ENCODE data around the gene KCNQ1.
"Not testable (repeated sequence)": the region's sequence is repeated elsewhere in the genome, so short reads cannot be mapped to it uniquely, and the experiment has no call there.

Gene KCNQ1

GRCh38 chr11:2466869-2467694 is 22.3 kb downstream of the KCNQ1 start:
- H3K9me3 Mint-ChIP-seq = no peaks in the 10 kb centered on the region
- no peaks in the 10 kb centered on the region for H3K36me3 Mint-ChIP-seq
- no peaks in the 10 kb centered on the region for H3K27me3 Mint-ChIP-seq
- peak overlapping the region; percentile 65 for H3K4me3 Mint-ChIP-seq
- H3K4me1 Mint-ChIP-seq = peaks cover 80% of the 10 kb centered on the region
- H3K27ac Mint-ChIP-seq = peak overlapping the region; percentile 55

GRCh38 chr11:2467695-2468055 is 22.9 kb downstream of the KCNQ1 start:
- H3K36me3 Mint-ChIP-seq = no peaks in the 10 kb centered on the region
- peak overlapping the region; percentile 65 for H3K4me3 Mint-ChIP-seq
- H3K27me3 Mint-ChIP-seq = no peaks in the 10 kb centered on the region
- H3K9me3 Mint-ChIP-seq = no peaks in the 10 kb centered on the region
- H3K27ac Mint-ChIP-seq = no peak overlapping the region
- peaks cover 78% of the 10 kb centered on the region for H3K4me1 Mint-ChIP-seq

GRCh38 chr11:2468363-2469235 is 23.8 kb downstream of the KCNQ1 start:
- Mint-ChIP-seq H3K9me3 (no peaks in the 10 kb centered on the region), H3K27me3 (no peaks in the 10 kb centered on the region), H3K27ac (peak overlapping the region; percentile 17), H3K4me1 (peaks cover 69% of the 10 kb centered on the region), H3K4me3 (peak overlapping the region; percentile 36), H3K36me3 (no peaks in the 10 kb centered on the region)

DNA sequence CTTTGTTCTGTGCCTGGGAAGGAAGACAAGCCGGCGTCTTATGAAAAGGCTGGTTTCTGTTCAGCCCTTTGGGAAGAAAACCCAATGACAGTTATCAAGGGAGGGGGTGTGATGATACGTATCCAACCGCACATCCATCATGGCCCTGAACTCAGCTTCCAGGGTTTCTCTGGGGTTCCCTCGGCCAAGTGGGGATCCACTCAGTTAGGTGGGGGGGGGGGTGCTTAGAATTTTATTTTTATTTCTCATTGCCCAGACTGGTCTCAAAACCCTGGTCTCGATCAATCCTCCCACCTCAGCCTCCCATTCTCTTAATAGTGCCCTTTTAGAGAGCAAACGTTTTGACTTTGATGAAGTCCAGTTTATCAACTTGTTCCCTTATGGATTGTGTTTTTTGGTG is 25.7 kb downstream of the KCNQ1 start:
- no peak overlapping the region for H3K27ac Mint-ChIP-seq
- peaks cover 56% of the 10 kb centered on the region for H3K4me1 Mint-ChIP-seq
- no peaks in the 10 kb centered on the region for H3K27me3 Mint-ChIP-seq

GRCh38 chr11:2471048-2471803 is 26.4 kb downstream of the KCNQ1 start:
- no peaks in the 10 kb centered on the region for H3K27me3 Mint-ChIP-seq
- no peak overlapping the region for H3K4me3 Mint-ChIP-seq
- H3K36me3 Mint-ChIP-seq = peaks cover under 1% of the 10 kb centered on the region
- H3K9me3 Mint-ChIP-seq = no peaks in the 10 kb centered on the region
- H3K4me1 Mint-ChIP-seq = peaks cover 49% of the 10 kb centered on the region
- no peak overlapping the region for H3K27ac Mint-ChIP-seq

More for the DNA sequence above, 25.7 kb downstream of the KCNQ1 start:
- no peaks in the 10 kb centered on the region for H3K9me3 Mint-ChIP-seq
- H3K36me3 Mint-ChIP-seq = no peaks in the 10 kb centered on the region
- H3K4me3 Mint-ChIP-seq = no peak overlapping the region

GRCh38 chr11:2471804-2472096 is 26.9 kb downstream of the KCNQ1 start:
- Mint-ChIP-seq H3K27ac (no peak overlapping the region), H3K4me1 (peaks cover 43% of the 10 kb centered on the region), H3K27me3 (no peaks in the 10 kb centered on the region), H3K4me3 (no peak overlapping the region), H3K36me3 (peaks cover 2% of the 10 kb centered on the region), H3K9me3 (no peaks in the 10 kb centered on the region)

- no peaks in the 10 kb centered on the region for H3K27me3 Mint-ChIP-seq
- peaks cover 35% of the 10 kb centered on the region for H3K4me1 Mint-ChIP-seq
- H3K4me3 Mint-ChIP-seq = no peak overlapping the region
- peaks cover 6% of the 10 kb centered on the region for H3K36me3 Mint-ChIP-seq
- H3K9me3 Mint-ChIP-seq = no peaks in the 10 kb centered on the region
- H3K27ac Mint-ChIP-seq = no peak overlapping the region
These were observed 27.8 kb downstream of the KCNQ1 start for GRCh38 chr11:2472428-2473186.

GRCh38 chr11:2473361-2474058 is 28.7 kb downstream of the KCNQ1 start:
- no peak overlapping the region for H3K4me3 Mint-ChIP-seq
- H3K36me3 Mint-ChIP-seq = peaks cover 13% of the 10 kb centered on the region
- no peaks in the 10 kb centered on the region for H3K27me3 Mint-ChIP-seq
- no peaks in the 10 kb centered on the region for H3K9me3 Mint-ChIP-seq
- H3K27ac Mint-ChIP-seq = no peak overlapping the region
- H3K4me1 Mint-ChIP-seq = peaks cover 26% of the 10 kb centered on the region

DNA sequence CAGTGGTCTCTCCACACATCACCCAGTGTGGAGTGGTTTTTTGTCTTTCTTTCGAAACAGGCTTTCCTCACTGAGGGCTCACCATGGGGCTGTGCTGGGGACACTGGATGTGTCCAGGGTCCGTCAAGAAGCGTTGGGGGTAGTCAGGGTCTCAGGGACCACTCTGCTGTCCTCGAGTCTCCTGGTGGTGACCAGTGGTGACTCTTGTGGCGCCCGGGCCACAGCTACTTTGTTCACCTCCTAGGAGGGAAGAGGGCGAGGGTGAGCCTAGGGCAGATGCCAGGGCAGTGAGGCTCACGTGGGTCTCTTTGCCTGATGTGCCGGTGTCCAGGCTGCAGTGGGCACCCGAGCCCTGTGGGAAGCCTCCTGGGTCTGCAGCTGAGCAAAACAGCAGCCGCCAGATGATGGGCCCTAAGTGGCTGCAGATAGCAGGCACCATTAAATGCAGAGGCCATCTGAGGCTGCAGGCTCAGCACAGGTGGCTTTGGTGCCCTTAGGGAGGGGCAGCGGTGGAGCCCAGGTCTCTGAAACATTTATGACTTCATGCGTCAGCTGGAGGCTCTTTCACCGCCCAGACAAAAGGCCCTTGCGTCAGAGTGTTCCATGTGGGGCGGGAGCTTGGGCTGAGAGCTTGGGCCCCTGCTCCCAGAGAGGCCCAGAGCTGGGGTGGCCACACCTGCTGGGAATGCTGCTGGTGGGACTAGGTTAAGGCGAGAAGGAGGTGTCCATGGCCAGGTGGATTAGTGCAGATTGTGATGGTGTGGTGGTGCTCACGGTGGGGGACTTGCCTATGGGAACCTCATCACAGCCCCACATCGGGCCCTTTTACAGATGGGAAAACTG is 29.5 kb downstream of the KCNQ1 start:
- H3K4me3 Mint-ChIP-seq = no peak overlapping the region
- H3K27me3 Mint-ChIP-seq = no peaks in the 10 kb centered on the region
- peaks cover 18% of the 10 kb centered on the region for H3K4me1 Mint-ChIP-seq
- peaks cover 17% of the 10 kb centered on the region for H3K36me3 Mint-ChIP-seq
- H3K9me3 Mint-ChIP-seq = no peaks in the 10 kb centered on the region
- no peak overlapping the region for H3K27ac Mint-ChIP-seq

DNA sequence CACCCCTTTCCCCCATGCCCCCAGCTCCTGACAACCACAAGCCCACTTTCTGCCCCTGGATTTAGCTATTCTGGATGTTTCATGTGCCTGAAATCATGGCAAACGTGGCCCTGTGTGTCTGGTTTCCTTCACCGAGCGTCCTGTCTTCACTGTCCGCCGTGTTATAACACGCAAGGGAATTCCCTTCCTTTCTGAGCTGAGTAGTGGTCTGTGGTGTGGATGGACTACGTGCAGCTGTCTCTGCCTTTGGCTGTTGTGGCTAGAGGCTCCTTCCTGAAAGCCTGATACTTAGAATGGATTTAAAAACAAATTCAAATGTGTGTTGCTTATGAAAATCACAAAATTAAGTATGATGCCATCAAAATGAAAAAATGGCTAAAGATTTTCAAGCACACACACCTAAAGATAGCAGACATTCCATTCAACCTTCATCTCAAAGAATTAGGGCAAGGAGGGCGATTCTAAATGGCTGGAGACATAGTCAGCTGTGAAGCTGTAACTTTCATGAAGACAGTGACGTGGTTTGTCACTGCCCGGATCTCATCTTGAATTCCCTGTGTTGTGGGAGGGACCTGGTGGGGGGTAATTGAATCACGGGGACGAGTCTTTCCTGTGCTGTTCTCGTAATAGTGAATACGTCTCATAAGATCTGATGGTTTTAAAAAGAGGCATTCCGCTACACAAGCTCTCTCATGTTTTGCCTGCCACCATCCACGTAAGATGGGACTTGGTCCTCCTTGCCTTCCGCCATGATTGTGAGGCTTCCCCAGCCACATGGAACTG is 30.5 kb downstream of the KCNQ1 start:
- peaks cover 6% of the 10 kb centered on the region for H3K9me3 Mint-ChIP-seq
- H3K27me3 Mint-ChIP-seq = no peaks in the 10 kb centered on the region
- peaks cover 24% of the 10 kb centered on the region for H3K36me3 Mint-ChIP-seq
- H3K4me3 Mint-ChIP-seq = no peak overlapping the region
- peaks cover 17% of the 10 kb centered on the region for H3K4me1 Mint-ChIP-seq
- H3K27ac Mint-ChIP-seq = no peak overlapping the region

- H3K4me3 Mint-ChIP-seq = no peak overlapping the region
- H3K27ac Mint-ChIP-seq = no peak overlapping the region
- peaks cover 6% of the 10 kb centered on the region for H3K9me3 Mint-ChIP-seq
- no peaks in the 10 kb centered on the region for H3K27me3 Mint-ChIP-seq
- peaks cover 22% of the 10 kb centered on the region for H3K4me1 Mint-ChIP-seq
- peaks cover 24% of the 10 kb centered on the region for H3K36me3 Mint-ChIP-seq
These were observed 32.4 kb downstream of the KCNQ1 start for GRCh38 chr11:2477254-2477653.

DNA sequence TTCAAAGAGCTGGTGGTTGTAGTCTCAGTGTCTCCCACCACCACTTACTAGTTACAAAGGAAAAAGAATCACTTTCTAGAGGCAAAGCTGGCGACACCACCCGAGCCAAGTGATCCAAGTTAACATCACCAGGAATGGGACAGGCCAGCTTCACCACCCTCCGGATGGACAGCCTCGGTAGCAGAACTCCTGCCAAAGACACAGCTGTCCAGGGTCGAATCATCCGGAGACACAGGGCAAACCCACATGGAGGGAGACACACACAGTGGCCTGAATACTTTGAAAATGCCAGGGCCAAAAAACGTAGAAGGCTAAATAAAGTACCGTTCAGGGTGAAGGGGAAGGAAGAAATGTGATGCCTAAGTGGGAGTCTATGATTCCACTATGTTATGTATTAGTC is 33.1 kb downstream of the KCNQ1 start:
- Mint-ChIP-seq H3K9me3 (peaks cover 6% of the 10 kb centered on the region), H3K4me1 (peaks cover 21% of the 10 kb centered on the region), H3K36me3 (peaks cover 24% of the 10 kb centered on the region), H3K27me3 (no peaks in the 10 kb centered on the region), H3K27ac (no peak overlapping the region), H3K4me3 (no peak overlapping the region)

DNA sequence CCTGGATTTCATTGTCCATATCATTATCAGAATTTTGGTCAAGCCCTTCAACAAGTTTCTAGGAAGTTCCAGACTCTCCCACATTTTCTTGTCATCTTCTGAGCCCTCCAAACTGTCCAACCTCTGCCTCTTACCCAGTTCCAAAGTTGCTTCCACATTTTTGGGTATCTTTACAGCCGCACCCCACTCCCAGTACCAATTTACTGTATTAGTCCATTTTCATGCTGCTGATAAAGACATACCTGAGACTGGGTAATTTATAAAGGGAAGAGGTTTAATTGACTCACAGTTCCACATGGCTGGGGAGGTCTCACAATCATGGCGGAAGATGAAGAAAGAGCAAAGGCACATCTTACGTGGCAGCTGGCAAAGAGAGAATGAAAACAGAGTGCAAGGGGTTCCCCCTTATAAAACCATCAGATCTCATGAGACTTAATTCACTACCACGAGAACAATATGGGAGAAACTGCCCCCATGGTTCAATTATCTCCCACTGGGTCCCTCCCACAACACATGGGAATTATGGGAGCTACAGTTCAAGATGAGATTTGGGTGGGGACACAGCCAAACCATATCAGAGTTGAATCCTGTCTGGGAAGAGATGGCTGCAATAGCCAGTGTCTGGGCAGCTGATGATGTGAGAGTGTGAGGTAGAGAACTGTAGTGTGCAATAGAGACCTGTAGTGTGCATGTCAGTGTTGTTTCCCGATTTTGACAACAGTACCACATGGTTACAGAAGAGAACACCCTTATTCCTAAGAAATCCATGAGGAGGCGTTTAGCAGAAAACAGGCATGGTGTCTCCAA is 35.5 kb downstream of the KCNQ1 start:
- Mint-ChIP-seq H3K27ac (peak overlapping the region; percentile 32), H3K4me3 (peak overlapping the region; percentile 55), H3K4me1 (peaks cover 25% of the 10 kb centered on the region), H3K36me3 (peaks cover 32% of the 10 kb centered on the region)
- H3K27me3 Mint-ChIP-seq, H3K9me3 Mint-ChIP-seq: not testable (repeated sequence)

Data from activated naive CD4-positive, alpha-beta T cell treated with anti-CD3 and anti-CD28 coated beads, Interleukin-2, amount 50 U/mL, for 24 hours (primary cell).